Stimulated activated CD8-positive, alpha-beta memory T cell treated with anti-CD3 and anti-CD28 coated beads, Interleukin-12 subunit alpha, Interleukin-12 subunit beta, amount 100 ng/mL, for 1 hour (primary cell): ENCODE measurements around the gene GRWD1.
A peak's percentile ranks its signal among the peaks of the same experiment; 100 is the strongest.

ENCODE experiments used
- DNase-seq: peaks from one replicate; pipeline ENCODE4 v3.0.0-alpha.2; 2020; ENCODE audit warnings: low read depth

The GRWD1 gene

GRCh38 chr19:48445606-48446481 lies at the start of gene GRWD1:
GRWD1 (plus strand) TSS chr19:48445983; CDS start chr19:48446006, 23 bp downstream.
- peak; percentile 85 for DNase-seq

GRCh38 chr19:48396016-48396823 lies 49.6 kb upstream of the GRWD1 start:
- no peak for DNase-seq

- no peak for DNase-seq
Observed at GRCh38 chr19:48396824-48397176, 49.0 kb upstream of the GRWD1 start.

DNA sequence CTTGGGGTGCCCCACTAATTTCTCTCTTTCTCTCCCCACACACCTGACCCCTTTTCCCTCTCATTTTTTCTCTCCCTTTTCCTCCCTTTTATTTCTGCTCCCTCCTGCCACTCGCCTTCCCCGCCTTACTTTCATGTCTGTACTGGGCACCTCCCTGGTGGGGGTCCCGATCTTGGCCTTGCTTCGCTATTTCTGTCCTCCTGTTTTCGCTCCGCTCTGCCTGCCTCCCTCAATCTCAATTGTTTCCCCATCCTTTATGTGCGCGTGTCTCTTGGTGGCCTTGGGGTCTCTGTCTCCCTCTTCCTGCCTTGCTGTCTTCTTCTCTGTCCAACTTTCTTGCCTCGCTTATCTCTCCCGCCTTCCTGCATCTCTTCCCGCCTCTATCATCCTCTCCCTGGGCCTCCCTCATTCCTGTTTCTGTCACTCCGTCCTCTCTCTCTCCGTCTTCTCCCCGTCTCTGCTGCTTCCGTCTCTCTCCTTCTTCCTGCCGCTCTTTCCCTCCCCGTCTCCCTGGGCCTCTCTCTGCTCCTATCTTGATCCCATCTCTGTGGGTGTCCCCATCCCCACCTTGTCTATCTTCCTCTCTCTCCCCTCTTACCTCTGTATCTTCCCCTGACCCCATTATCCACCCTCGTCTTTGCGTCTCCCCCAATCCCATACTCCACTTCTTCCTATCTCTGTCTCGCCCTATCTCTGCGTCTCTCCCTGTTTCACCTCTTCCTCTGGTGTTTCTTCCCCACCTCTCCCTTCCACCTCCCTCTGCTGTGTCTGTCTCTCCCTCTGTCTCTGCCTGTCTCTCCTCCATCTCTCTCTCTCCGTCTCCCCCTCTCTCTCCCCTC lies 48.3 kb upstream of the GRWD1 start:
- no peak for DNase-seq

GRCh38 chr19:48398102-48398374 lies 47.7 kb upstream of the GRWD1 start:
- DNase-seq = no peak

DNA sequence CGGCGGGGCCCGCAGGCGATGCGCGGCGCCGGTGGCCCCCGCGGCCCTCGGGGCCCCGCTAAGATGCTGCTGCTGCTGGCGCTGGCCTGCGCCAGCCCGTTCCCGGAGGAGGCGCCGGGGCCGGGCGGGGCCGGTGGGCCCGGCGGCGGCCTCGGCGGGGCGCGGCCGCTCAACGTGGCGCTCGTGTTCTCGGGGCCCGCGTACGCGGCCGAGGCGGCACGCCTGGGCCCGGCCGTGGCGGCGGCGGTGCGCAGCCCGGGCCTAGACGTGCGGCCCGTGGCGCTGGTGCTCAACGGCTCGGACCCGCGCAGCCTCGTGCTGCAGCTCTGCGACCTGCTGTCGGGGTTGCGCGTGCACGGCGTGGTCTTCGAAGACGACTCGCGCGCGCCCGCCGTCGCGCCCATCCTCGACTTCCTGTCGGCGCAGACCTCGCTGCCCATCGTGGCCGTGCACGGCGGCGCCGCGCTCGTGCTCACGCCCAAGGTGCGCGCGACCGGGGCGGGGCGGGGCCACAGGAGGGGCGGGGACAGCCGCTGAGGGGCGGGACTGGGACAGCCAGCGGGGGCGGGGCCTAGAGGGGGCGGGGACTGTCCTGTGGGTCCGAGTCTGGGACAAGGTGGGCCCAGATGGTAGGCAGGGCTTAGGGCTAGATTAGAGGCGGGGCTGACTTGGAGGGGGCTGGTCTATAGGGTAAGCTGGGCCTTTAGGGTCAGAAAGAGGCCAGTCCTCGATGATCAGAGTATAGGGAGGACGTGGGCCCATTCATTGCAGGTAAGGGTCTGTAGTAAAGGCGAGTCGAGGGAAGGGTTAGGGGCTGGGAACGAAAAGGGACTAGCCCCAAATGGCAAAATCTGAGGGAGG lies 47.2 kb upstream of the GRWD1 start:
- peak; percentile 67 for DNase-seq

DNA sequence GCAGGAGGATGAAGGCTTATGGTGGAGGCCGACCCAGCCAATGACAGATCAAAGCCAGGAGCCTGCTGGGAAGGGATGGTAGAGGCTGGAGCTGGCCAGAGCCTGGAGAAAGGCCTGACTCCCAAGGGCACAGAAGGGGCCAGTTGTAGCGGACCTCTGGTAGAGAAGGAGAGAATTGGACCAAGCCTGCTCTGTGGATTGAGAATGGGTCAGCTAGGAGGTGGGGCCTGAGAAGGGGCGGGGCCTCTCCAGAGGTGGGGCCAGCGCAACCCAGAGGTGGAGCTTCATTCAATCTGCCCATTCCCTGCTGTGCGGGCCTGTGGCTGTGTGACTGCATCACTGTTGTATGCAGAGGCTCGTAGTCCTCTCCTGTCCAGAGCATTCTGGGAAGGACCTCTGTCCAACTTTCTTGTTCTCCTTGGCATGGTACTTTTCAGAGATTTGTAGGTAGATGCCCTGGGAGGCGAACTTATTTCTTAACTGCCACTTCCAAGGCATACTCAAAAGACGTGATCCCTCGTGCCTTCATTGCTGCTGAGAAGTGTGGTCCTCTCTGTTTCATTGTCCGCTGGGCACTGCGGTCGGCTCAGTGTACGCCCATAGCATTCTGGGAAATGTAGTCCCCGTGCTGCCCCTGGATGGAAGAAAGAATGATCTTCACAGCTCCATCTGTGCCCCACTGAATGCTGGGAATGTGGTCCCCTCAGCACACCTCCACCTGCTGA lies 45.6 kb upstream of the GRWD1 start:
- no peak for DNase-seq

DNA sequence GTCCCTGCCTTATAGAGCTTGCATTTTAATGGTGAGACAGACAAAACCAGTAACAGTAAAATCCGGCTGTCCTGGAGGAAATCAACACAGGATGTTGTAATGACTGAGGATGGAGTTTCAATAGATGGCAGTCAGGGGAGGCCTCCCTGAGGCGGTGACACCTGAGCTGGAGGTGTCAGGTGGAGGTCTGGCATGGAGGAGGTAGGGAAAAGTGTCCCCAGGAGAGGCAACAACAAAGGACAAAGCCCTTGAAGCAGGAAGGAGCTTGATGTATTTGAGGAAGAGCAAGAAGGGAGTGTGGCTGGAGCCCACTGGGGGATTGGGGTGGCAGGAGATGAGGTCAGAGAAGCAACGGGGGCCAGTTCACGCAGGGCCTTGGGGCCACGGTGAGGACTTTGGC lies 44.5 kb upstream of the GRWD1 start:
- no peak for DNase-seq

- no peak for DNase-seq
Observed at GRCh38 chr19:48403606-48404005, 42.2 kb upstream of the GRWD1 start.

GRCh38 chr19:48405010-48405659 lies 40.6 kb upstream of the GRWD1 start:
- no peak for DNase-seq

GRCh38 chr19:48405850-48406249 lies 39.9 kb upstream of the GRWD1 start:
- DNase-seq = no peak

DNA sequence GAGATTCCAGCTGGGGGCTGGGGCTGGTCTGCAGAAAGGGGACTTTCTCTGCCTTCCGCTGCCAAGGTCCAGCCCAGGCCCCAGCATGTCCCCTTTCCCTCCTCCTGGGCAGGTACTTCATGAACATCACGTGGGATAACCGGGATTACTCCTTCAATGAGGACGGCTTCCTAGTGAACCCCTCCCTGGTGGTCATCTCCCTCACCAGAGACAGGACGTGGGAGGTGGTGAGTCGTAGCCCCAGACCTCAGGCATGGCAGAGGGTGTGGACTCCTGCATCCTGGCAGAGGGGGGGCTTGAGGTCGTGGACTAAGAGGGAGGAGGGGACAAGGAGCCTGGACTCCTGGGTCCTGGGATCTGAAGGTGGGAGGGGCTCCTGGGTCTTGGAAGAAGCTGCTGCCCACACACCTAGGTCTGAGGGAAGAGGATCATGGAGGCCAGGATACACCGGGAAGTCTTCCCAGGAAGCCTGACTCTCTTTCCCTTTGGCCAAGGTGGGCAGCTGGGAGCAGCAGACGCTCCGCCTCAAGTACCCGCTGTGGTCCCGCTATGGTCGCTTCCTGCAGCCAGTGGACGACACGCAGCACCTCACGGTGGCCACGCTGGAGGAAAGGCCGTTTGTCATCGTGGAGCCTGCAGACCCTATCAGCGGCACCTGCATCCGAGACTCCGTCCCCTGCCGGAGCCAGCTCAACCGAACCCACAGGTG lies 31.8 kb upstream of the GRWD1 start:
- no peak for DNase-seq

DNA sequence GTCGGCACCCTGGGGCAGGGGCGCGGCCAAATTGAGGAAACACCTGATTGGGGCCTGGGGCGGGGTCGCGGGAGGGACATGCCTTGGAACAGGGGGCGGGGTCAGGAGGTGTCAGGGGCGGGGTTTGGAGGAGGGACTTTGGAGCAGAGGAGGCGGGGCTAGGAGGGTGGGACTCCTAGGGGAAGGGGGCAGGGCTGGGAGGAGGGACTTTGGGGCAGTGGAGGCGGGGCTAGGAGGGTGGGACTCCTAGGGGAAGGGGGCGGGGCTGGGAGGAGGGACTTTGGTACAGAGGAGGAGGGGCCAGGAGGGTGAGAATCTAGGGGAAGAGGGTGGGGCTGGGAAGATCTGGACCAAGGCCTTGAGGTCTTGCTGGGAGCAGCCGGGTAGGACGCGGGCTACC lies 30.4 kb upstream of the GRWD1 start:
- DNase-seq = peak; percentile 41

DNA sequence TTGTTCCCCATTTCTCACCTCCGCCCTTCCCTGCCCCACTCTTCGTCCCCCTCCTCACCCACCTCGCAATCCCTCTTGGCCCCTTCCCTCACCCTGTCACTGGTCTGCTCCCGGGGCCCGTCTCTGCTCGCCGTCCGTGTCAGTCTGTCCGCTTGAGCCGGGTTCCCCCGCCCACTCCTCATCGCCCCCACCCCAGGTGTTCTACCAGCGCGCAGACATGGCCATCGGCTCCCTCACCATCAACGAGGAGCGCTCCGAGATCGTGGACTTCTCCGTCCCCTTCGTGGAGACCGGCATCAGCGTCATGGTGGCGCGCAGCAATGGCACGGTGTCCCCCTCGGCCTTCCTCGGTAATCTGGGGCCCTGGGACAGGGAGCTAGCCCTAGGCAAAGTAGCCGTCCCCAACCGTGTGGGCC lies 30.0 kb upstream of the GRWD1 start:
- no peak for DNase-seq

DNA sequence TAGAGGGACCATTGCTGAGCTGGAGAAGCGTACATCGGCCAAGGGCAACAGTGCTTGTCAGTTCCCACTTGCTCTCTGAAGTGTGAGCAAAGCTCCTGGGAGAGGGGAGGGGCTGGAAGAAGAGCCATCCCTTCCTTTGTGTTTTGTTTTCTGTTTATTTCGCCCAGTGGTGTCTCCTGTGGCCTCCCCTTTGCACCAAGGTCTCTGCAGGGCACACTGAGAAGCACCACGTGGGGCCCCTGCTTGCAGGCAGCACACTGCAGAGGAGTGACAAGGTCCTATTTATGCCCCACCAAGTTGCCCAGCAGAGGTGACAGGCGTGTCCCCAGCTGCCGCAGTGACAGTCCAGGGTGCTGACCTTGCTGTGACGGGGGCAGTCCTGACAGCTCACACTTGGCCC lies 28.4 kb upstream of the GRWD1 start:
- no peak for DNase-seq

GRCh38 chr19:48418317-48419064 lies 27.3 kb upstream of the GRWD1 start:
- no peak for DNase-seq

DNA sequence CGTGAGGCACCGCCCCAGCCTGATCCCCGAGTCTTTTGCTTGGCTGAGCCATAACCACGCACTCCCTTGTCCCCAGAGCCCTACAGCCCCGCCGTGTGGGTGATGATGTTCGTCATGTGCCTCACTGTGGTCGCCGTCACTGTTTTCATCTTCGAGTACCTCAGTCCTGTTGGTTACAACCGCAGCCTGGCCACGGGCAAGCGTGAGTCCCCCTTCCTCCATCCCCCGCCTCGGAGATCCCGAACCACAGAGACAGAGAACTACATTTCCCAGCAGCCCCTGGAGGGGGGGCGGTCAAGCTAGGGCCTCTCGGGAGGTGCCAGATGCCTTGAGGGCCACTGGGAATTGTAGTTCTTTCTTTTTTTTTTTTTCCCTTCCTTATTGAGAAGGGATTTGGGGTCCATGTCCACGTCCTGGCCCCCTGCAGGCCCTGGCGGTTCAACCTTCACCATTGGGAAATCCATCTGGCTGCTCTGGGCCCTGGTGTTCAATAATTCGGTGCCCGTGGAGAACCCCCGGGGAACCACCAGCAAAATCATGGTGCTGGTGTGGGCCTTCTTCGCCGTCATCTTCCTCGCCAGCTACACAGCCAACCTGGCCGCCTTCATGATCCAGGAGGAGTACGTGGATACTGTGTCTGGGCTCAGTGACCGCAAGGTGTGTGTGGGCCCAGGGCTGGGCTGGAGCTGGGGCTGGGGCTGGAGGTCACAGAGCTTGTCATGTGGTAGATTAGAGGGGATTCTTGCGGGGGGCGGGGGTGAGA lies 26.4 kb upstream of the GRWD1 start:
- DNase-seq = no peak

DNA sequence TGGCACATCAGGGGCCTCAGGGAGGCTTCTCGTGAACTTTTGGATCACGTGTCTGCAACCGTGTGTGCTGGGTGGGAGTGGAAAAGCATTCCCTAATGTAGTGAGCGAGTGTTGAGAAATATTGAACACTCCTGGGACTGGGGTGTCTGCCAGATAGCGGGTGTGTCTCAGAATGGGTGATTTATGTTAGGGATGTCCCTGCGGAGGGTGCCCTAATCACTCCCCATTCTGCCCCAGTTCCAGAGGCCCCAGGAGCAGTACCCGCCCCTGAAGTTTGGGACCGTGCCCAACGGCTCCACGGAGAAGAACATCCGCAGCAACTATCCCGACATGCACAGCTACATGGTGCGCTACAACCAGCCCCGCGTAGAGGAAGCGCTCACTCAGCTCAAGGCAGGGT lies 24.2 kb upstream of the GRWD1 start:
- DNase-seq = no peak
